Measurements from ENCODE around the gene SLC35F3. TPM values are rescaled to one million over a fixed set of nuclear protein-coding genes. Genes with fewer than 3 reads are reported as not detected.
"Not testable (repeated sequence)": the region's sequence is repeated elsewhere in the genome, so short reads cannot be mapped to it uniquely, and the experiment has no call there.

Gene SLC35F3
- total RNA-seq, 2 donors from 2014 or later = not detected

DNA sequence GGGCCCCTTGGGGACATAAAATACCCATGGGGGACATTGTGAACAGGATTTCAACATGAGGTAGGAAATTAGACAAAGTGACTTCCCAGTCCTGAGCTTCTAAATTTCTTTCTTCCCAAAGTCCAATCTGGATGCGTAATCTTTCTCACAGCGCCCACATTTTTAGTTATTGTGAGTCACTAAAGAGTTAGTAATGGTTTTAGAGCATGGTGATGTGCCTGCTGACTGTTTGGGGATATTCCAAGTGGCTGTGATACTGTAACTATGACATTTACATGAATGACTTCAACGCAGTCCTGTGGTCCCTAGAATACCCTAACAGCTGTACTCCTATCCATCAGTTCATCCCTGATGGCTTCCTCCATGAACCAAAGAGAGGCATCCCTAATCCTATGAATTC is 244.7 kb downstream of the SLC35F3 start:
- DNase-seq (ENCODE audit: low spot score) = no peak
- Histone ChIP-seq H3K27ac (no peak overlapping the region), H3K27me3 (no peaks in the 10 kb centered on the region), H3K36me3 (no peaks in the 10 kb centered on the region), H3K9me3 (no peaks in the 10 kb centered on the region), H3K4me3 (no peak overlapping the region), H3K4me1 (no peaks in the 10 kb centered on the region)
- TF ChIP-seq, protein P1, sequence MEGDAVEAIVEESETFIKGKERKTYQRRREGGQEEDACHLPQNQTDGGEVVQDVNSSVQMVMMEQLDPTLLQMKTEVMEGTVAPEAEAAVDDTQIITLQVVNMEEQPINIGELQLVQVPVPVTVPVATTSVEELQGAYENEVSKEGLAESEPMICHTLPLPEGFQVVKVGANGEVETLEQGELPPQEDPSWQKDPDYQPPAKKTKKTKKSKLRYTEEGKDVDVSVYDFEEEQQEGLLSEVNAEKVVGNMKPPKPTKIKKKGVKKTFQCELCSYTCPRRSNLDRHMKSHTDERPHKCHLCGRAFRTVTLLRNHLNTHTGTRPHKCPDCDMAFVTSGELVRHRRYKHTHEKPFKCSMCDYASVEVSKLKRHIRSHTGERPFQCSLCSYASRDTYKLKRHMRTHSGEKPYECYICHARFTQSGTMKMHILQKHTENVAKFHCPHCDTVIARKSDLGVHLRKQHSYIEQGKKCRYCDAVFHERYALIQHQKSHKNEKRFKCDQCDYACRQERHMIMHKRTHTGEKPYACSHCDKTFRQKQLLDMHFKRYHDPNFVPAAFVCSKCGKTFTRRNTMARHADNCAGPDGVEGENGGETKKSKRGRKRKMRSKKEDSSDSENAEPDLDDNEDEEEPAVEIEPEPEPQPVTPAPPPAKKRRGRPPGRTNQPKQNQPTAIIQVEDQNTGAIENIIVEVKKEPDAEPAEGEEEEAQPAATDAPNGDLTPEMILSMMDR (IDR thresholded peaks at IDR 0.05) = no peak

DNA sequence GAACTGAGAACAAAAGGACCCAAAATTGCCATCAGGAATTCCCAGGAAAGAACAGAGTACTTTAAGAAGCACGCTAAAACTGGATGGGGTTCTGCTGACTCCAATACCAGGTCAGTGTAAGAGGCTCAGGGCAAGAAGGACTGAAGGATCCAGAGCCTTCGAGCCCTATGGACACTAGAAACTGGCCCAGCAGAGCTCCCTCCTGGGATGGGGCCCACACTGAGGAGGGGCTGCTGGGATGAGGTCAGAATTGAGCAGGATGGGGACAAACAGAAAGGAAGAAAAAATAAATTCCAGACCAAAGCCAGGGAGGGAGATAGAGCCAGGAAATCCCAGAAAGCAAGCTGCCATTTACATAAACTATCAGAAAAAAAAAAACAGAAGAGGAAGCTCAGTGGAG is 246.4 kb downstream of the SLC35F3 start:
- no peak for DNase-seq (ENCODE audit: low spot score)

DNA sequence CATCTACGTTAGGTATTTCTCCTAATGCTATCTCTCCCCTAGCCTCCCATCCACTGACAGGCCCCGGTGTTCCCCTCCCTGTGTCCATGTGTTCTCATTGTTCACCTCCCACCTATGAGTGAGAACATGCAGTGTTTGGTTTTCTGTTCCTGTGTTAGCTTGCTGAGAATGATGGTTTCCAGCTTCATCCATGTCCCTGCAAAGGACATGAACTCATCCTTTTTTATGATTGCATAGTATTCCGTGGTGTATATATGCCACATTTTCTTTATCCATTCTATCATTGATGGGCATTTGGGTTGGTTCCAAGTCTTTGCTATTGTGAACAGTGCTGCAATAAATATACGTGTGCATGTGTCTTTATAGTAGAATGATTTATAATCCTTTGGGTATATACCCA is 247.9 kb downstream of the SLC35F3 start:
- H3K4me3 ChIP-seq; H3K27me3 ChIP-seq; H3K9me3 ChIP-seq; H3K27ac ChIP-seq; DNase-seq (ENCODE audit: low spot score); H3K4me1 ChIP-seq; H3K36me3 ChIP-seq: not testable (repeated sequence)

More for the DNA sequence above, 246.4 kb downstream of the SLC35F3 start:
- Histone ChIP-seq H3K4me3 (no peak overlapping the region), H3K27ac (no peak overlapping the region), H3K36me3 (no peaks in the 10 kb centered on the region), H3K27me3 (no peaks in the 10 kb centered on the region), H3K4me1 (no peaks in the 10 kb centered on the region), H3K9me3 (no peaks in the 10 kb centered on the region)
- TF ChIP-seq, protein P1 (IDR thresholded peaks at IDR 0.05) = no peak

DNA sequence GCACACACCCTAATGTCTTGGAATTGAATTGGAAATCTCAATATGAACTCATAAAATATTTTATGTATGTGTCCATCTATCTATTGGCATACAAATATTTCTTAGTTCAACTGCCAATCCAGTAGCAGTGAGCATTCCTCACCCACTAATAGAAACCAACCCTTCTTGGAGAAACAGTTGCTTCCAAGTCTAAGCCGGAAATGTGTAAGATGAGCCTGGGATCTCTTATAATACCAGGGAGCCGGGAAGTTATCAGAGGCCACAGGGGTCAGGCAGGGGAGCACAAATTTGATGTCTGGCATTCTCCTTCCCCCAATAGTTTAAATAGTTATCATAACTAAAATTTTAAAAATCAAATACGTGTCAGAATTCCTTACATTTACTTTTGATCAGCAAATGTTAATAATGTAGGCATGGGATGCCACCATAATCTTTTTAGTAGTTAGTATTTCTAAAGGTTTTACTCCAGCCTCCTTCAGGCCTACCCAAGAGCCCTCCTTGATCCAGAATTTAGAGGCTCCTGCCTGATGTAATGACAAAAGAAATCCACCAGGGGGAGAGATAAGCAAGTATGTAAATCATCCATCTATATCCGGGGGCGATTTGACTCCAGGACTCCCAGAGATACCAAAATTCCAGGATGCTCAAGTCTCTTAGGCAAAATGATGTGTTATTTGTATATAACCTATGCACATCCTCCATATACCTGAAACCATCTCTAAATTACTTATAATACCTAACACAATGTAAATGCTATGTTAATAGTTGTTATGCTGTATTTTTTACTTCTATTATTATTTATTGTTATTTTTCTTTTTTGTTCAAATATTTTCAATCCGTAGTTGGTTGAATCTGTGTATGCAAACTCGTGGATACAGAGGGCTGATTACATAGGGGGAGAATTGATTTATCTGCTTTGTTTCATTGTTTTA is 250.1 kb downstream of the SLC35F3 start:
- no peak for DNase-seq (ENCODE audit: low spot score)

DNA sequence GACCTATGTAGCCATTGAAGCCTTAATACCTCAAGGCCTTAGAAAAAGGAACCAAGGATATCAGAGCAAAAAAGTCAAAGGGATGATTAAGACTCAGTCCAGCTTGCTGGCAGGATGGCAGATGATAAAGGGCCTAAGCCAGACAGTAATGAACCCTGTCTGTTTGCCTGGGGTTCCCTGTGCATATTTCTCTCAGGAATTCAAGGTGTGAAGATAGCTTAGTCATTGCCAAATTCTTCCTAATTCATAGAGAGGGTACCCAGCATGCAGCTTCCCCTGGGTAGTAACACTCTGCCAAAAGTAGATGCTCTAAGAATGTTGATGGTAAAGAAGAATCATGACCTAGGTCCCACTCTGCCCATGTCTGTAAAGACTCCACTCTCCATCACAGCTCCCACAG is 258.2 kb downstream of the SLC35F3 start:
- TF ChIP-seq, protein P1 (IDR thresholded peaks at IDR 0.05) = no peak
- Histone ChIP-seq H3K4me1 (no peaks in the 10 kb centered on the region), H3K4me3 (no peak overlapping the region), H3K27me3 (no peaks in the 10 kb centered on the region), H3K9me3 (no peaks in the 10 kb centered on the region), H3K27ac (no peak overlapping the region), H3K36me3 (no peaks in the 10 kb centered on the region)
- DNase-seq (ENCODE audit: low spot score) = no peak

More for the DNA sequence above, 250.1 kb downstream of the SLC35F3 start:
- TF ChIP-seq, protein P1 (IDR thresholded peaks at IDR 0.05) = peak; percentile 73 to 85
- Histone ChIP-seq H3K4me3 (no peak overlapping the region), H3K9me3 (no peaks in the 10 kb centered on the region), H3K36me3 (no peaks in the 10 kb centered on the region), H3K27ac (no peak overlapping the region), H3K27me3 (no peaks in the 10 kb centered on the region), H3K4me1 (no peaks in the 10 kb centered on the region)

DNA sequence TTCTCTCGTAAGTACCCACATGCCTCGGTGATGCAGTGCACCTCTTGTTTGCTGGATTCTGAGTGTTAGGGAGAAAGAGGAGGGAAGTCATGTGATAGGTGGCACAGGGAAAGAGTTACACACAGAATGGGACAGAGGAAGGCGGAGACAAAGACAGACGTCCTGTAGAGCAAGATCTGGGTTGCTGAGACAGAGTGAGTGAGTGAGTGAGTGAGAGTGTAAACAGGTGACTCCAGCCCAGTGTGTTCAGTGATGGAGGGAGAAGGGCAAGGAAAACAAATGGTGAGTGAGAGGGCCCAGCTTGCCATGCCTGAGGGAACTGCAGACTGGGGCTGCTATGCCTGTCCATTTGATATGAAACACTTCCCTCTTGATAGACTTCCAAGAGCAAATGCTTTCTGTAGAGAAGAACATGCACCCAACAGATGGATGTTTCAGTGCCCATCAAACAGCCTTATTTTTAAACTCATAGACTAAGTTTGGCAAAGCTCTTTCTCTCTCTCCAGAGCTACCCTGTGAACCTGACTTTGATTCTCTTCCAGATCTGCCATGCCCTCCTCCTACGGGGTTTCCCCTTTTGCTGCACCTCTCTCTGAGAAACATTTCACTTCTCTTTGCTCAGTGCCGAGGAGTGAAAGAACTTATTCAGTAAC is 258.9 kb downstream of the SLC35F3 start:
- Histone ChIP-seq H3K27ac (no peak overlapping the region), H3K27me3 (no peaks in the 10 kb centered on the region), H3K36me3 (no peaks in the 10 kb centered on the region), H3K4me3 (no peak overlapping the region), H3K9me3 (no peaks in the 10 kb centered on the region), H3K4me1 (no peaks in the 10 kb centered on the region)
- TF ChIP-seq, protein P1 (IDR thresholded peaks at IDR 0.05) = no peak
- DNase-seq (ENCODE audit: low spot score) = no peak

All from right atrium auricular region (tissue), 2 donors.